ENCODE results near the gene CFAP92. TPM values are rescaled to one million over a fixed set of nuclear protein-coding genes. Genes with fewer than 3 reads are reported as not detected.

The CFAP92 gene
- total RNA-seq, result 0.16 and 0.69 TPM in 2 replicates

DNA sequence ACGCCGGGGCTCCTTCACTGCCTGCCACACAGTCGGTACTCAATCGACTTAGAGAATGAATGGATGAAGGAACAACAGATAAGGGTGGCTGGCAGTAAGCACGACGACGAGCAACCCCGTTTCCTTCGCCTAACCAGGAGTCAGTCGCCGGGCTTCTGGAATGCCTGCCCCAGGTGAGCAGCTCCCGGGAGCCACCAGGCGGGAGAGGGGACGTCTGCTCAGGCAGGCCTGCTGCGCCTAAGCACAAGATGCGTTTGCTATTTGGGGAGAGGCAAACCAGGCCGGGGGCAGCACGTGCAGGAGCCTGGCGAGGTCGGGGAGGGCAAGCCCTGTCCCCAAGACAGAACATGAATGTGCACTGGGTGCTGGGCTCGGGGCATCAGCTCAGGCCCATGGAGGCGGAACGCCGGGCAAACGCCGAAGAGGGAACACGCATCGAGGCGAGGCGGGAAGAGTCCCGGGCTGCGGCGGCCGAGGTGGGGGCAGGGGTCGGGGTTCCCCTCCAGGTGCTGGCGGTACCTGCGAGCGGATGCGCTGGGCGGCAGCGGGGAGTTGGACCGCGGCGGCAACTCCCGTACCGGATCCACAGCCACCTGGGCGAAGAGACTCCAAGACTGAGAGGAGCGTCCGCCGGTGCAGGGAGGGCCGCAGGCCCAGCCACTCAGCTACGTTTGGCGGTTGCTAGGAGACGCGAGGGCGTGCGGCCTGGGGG lies at the start of gene CFAP92:
Gene CFAP92, minus strand, starts transcription at position 616 of the 712 bp plus-strand sequence. CDS start 772 bp downstream, outside the sequence.

DNA sequence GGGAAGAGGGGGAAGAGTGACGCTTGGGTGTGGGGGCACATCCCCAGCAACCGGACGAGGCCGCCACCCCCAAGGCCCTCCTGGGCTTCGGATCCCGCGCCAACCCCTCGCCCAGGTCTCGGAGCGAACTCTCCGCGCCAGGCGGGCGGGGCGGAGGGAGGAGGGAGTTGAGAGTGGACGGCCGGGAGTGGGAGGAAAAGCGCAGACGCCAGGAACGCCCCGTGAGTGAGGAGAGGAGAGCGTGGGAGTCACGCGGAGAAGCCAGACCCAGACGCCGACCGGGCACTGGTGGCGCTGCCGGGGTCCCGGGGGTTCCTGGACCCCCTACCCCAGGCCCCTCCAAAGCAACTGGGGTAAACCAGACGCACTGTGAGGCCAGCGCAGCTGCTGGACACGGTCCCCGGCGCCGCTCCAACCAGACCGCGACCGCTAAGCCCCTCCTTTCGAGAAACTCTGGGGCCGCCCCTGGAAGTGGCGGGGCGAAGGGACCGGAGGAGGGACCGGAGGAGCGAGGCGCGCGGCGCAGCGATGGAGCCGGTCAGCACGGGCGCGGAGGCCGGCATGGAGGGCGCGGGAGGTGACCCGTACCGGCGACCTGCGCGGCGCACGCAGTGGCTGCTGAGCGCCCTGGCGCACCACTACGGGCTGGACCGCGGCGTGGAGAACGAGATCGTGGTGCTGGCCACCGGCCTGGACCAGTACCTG lies 7.4 kb upstream of the CFAP92 start, which contains the start of gene EFCC1:
Gene EFCC1, plus strand, starts transcription at position 204 of the 705 bp plus-strand sequence. Its CDS starts 325 bp downstream, at position 529.

DNA sequence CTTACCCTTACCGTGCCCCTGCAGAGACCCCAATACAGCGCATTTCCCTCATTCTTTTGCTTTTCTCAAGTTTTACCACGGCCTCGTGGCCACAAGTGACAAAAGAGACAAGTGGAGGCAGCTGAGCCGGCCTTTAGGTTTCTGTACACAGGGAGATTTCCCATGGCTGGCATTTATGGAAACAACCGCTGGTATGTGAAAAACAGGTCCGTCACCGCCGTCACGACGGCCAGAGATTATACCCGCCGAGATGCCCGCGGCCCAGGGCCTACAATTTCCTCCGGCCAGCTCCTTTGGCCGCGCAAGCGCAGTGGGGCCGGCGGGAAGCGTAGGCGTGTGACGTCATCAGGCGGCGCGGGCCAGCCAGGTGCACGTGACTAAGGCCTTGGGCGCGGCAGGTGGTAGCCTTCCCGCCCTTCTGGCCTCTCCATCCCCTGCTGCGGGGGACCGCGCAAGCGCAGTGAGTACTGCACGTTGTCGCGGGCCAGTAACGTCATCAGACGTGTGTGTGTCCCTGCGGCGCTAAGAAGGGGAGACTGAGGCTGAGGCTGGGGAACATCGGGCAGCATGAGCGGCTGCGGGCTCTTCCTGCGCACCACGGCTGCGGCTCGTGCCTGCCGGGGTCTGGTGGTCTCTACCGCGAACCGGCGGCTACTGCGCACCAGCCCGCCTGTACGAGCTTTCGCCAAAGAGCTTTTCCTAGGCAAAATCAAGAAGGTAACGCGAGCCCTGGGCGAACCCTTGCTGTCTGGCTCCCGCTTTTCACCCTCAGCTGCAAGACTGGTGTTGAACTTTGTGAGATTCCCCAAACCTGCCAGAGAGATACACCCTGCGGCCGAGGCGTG lies 114.5 kb downstream of the CFAP92 start, which contains the start of gene ACAD9:
Gene ACAD9, plus strand, starts transcription at position 496 of the 845 bp plus-strand sequence. Its CDS starts 72 bp downstream, at position 568.

Other genes with a start within 250 kb of the CFAP92 start
- gene ACAD9, start 114.5 kb downstream of the CFAP92 start, total RNA-seq, result 30.3 and 43.9 TPM in 2 replicates
- gene EFCC1, start 7.2 kb upstream of the CFAP92 start, total RNA-seq, result 1.5 and 3.3 TPM in 2 replicates
- gene GP9, start 66.7 kb upstream of the CFAP92 start, total RNA-seq, result not detected in 2 replicates
- gene RAB43, start 127.7 kb upstream of the CFAP92 start, total RNA-seq, result 23.5 and 59.1 TPM in 2 replicates
- gene ISY1, start 167.0 kb upstream of the CFAP92 start, total RNA-seq, result 28.7 and 34.7 TPM in 2 replicates
- gene CNBP, start 189.8 kb upstream of the CFAP92 start, total RNA-seq, result 141 and 234 TPM in 2 replicates

Measured in bladder microvascular endothelial cell (primary cell).